Endodermal cell (in vitro differentiated cells): ENCODE measurements around the gene MRFAP1L1. TPM values are rescaled to one million over a fixed set of nuclear protein-coding genes. Genes with fewer than 3 reads are reported as not detected.

ENCODE experiments used
- DNase-seq: peaks from one replicate; pipeline ENCODE4 v3.0.0-alpha.2; 2017
- H3K27ac ChIP-seq: 2 replicates; pipeline ENCODE4 v1.5.1; 2013; ENCODE audit warnings: mild to moderate bottlenecking, low read depth, low read length, moderate library complexity
- H3K27me3 ChIP-seq: 2 replicates; pipeline ENCODE4 v1.6.1; 2013; ENCODE audit warnings: mild to moderate bottlenecking, low read length, moderate library complexity; ENCODE audit not compliant: insufficient read depth, control insufficient read depth, poor library complexity, severe bottlenecking
- H3K36me3 ChIP-seq: 2 replicates; pipeline ENCODE4 v1.7.0; 2013; ENCODE audit warnings: mild to moderate bottlenecking, low read length, moderate library complexity; ENCODE audit not compliant: control insufficient read depth, insufficient read depth
- H3K4me1 ChIP-seq: one replicate; pipeline ENCODE4 v1.7.0; 2013; ENCODE audit warnings: low read length; ENCODE audit not compliant: control insufficient read depth, insufficient read depth
- H3K4me3 ChIP-seq: 2 replicates; pipeline ENCODE4 v1.5.1; 2013; ENCODE audit warnings: mild to moderate bottlenecking, low read length, moderate library complexity
- H3K9ac ChIP-seq: 2 replicates; pipeline ENCODE4 v1.6.1; 2013; ENCODE audit warnings: mild to moderate bottlenecking, low read length, moderate library complexity; ENCODE audit not compliant: poor library complexity, severe bottlenecking; ENCODE audit errors: extremely low read depth
- H3K9me3 ChIP-seq: 2 replicates; pipeline ENCODE4 v1.6.1; 2013; ENCODE audit warnings: mild to moderate bottlenecking, low read length, moderate library complexity; ENCODE audit not compliant: control insufficient read depth
- H3K27ac Mint-ChIP-seq: 2 replicates; pipeline ENCODE4 v1.8.0; 2020; ENCODE audit warnings: mixed read lengths
- H3K27me3 Mint-ChIP-seq: 2 replicates; pipeline ENCODE4 v1.8.0; 2021; ENCODE audit warnings: mild to moderate bottlenecking, mixed read lengths; ENCODE audit not compliant: insufficient read depth
- H3K36me3 Mint-ChIP-seq: 2 replicates; pipeline ENCODE4 v1.8.0; 2020; ENCODE audit warnings: low read depth, mixed read lengths
- H3K4me1 Mint-ChIP-seq: 2 replicates; pipeline ENCODE4 v1.8.0; 2020; ENCODE audit warnings: mixed read lengths
- H3K4me3 Mint-ChIP-seq: 2 replicates; pipeline ENCODE4 v1.8.0; 2020; ENCODE audit warnings: mild to moderate bottlenecking, moderate library complexity, mixed read lengths
- H3K9me3 Mint-ChIP-seq: 2 replicates; pipeline ENCODE4 v1.8.0; 2020; ENCODE audit warnings: mild to moderate bottlenecking, mixed read lengths
- CTCF ChIP-seq: fragments of 200-600 bp; sonication (generic); conservative IDR thresholded peaks from 2 replicates; pipeline ENCODE4 v1.5.0; 2021; ENCODE audit warnings: antibody characterized with exemption, mild to moderate bottlenecking
- WGBS, 2 experiments: methylation state at CpG; one replicate each; pipeline versions ENCODE4 v1.1.5 to v1.1.7; 2013; ENCODE audit warnings: missing lambda C conversion rate in 2 of 2, mixed read lengths in 1 of 2; ENCODE audit not compliant: insufficient coverage in 1 of 2, insufficient read length in 1 of 2; 5-methylcytosine and 5-hydroxymethylcytosine counted together
- total RNA-seq, 2 donors: library from RNA; stranded (reverse); fragmentation: NEBNext Ultra II Directional in 1 of 2; extraction: Animal tissue kit (Norgen Biotek cat#: 25700) in 1 of 2; gene quantifications; 2 replicates in 1 of 2; 3 replicates in 1 of 2; pipeline ENCODE4 v1.2.1, GENCODE V29; 2021

The MRFAP1L1 gene
- total RNA-seq, 2 donors from 2014 or later = 45.0 to 50.2 TPM

- no peak overlapping the region for H3K4me3 Mint-ChIP-seq
- WGBS, 2 experiments = 98 to 100% methylated on average over 2 to 5 of the region's 5 CpGs
These were observed 45.6 kb upstream of the MRFAP1L1 start for GRCh38 chr4:6755088-6755753.

GRCh38 chr4:6754481-6755087, 44.9 kb upstream of the MRFAP1L1 start:
- Mint-ChIP-seq H3K4me1 (peaks cover 21% of the 10 kb centered on the region), H3K9me3 (peaks cover 3% of the 10 kb centered on the region), H3K4me3 (no peak overlapping the region), H3K27ac (no peak overlapping the region), H3K36me3 (no peaks in the 10 kb centered on the region), H3K27me3 (peaks cover 4% of the 10 kb centered on the region)
- no peaks in the 10 kb centered on the region for H3K4me1 ChIP-seq
- TF ChIP-seq CTCF = no peak
- H3K9ac ChIP-seq = no peak overlapping the region
- H3K4me3 ChIP-seq = no peak overlapping the region
- 79 to 92% methylated on average over 3 of the region's 3 CpGs for WGBS, 2 experiments
- DNase-seq = no peak
- no peaks in the 10 kb centered on the region for H3K27me3 ChIP-seq
- H3K36me3 ChIP-seq = no peaks in the 10 kb centered on the region
- no peaks in the 10 kb centered on the region for H3K9me3 ChIP-seq
- H3K27ac ChIP-seq = no peak overlapping the region

More at GRCh38 chr4:6755088-6755753, 45.6 kb upstream of the MRFAP1L1 start:
- H3K36me3 ChIP-seq = no peaks in the 10 kb centered on the region
- no peak overlapping the region for H3K9ac ChIP-seq
- no peak overlapping the region for H3K4me3 ChIP-seq
- no peaks in the 10 kb centered on the region for H3K4me1 ChIP-seq
- H3K4me1 Mint-ChIP-seq = peaks cover 21% of the 10 kb centered on the region
- peaks cover 3% of the 10 kb centered on the region for H3K9me3 Mint-ChIP-seq
- H3K27me3 Mint-ChIP-seq = peaks cover under 1% of the 10 kb centered on the region
- no peaks in the 10 kb centered on the region for H3K36me3 Mint-ChIP-seq
- H3K27me3 ChIP-seq = no peaks in the 10 kb centered on the region
- TF ChIP-seq CTCF = no peak
- DNase-seq = no peak
- no peaks in the 10 kb centered on the region for H3K9me3 ChIP-seq
- no peak overlapping the region for H3K27ac ChIP-seq
- no peak overlapping the region for H3K27ac Mint-ChIP-seq

GRCh38 chr4:6753891-6754290, 44.2 kb upstream of the MRFAP1L1 start:
- no peaks in the 10 kb centered on the region for H3K36me3 ChIP-seq
- H3K4me1 ChIP-seq = no peaks in the 10 kb centered on the region
- Mint-ChIP-seq H3K9me3 (peaks cover 3% of the 10 kb centered on the region), H3K27ac (no peak overlapping the region), H3K4me1 (peaks cover 21% of the 10 kb centered on the region), H3K36me3 (no peaks in the 10 kb centered on the region), H3K27me3 (peaks cover 4% of the 10 kb centered on the region), H3K4me3 (no peak overlapping the region)
- H3K27ac ChIP-seq = no peak overlapping the region
- H3K4me3 ChIP-seq = no peak overlapping the region
- 87% methylated on average over 6 to 9 of the region's 9 CpGs for WGBS, 2 experiments
- DNase-seq = no peak
- no peak overlapping the region for H3K9ac ChIP-seq
- no peak for TF ChIP-seq CTCF
- no peaks in the 10 kb centered on the region for H3K27me3 ChIP-seq
- H3K9me3 ChIP-seq = no peaks in the 10 kb centered on the region
